WTC11 (cell line): ENCODE data around the gene CELSR1.

Experiments
- CTCF ChIP-seq: fragments of 200-600 bp; IDR thresholded peaks from 2 replicates; pipeline ENCODE4 v1.8.0; 2022; ENCODE audit warnings: antibody characterized with exemption
- ETV6 ChIP-seq: sonication (generic); formaldehyde crosslinking; IDR thresholded peaks from 2 replicates; pipeline ENCODE4 v1.8.1; 2022; ENCODE audit warnings: mild to moderate bottlenecking, missing genetic modification reagents
- IRF2 ChIP-seq: sonication (generic); formaldehyde crosslinking; IDR thresholded peaks from 2 replicates; pipeline ENCODE4 v1.8.0; 2022; ENCODE audit warnings: low read depth, missing genetic modification reagents, borderline replicate concordance

GRCh38 chr22:46573781-46574437, 36.5 kb upstream of the CELSR1 start:
- TF ChIP-seq CTCF = no peak
- no peak for TF ChIP-seq IRF2 (CRISPR knock-in tag)
- TF ChIP-seq ETV6 = no peak
